Tibial artery (tissue), 4 donors: ENCODE results near the gene VPREB1.

ENCODE experiments used
- DNase-seq, 2 donors: peaks; one replicate each; pipeline ENCODE4 v3.0.0-alpha.2; 2019
- H3K27ac ChIP-seq, 2 donors: fragments of 200-600 bp; sonication (generic) in 1 of 2; 1 replicate in 1 of 2; 2 replicates in 1 of 2; pipeline ENCODE4 v1.5.1; 2018 to 2019; ENCODE audit warnings: mild to moderate bottlenecking in 1 of 2
- H3K27me3 ChIP-seq, 2 donors: fragments of 200-600 bp; sonication (generic) in 1 of 2; one replicate each; pipeline versions ENCODE4 v1.5.1 to v1.6.0; 2016 to 2019
- H3K36me3 ChIP-seq, 3 donors: fragments of 200-600 bp; sonication (generic) in 2 of 3; one replicate each; pipeline ENCODE4 v1.5.1; 2016 to 2019; ENCODE audit warnings: mild to moderate bottlenecking in 2 of 3
- H3K4me1 ChIP-seq, 4 donors: fragments of 200-600 bp; sonication (generic) in 2 of 4; 1 replicate in 3 of 4; 2 replicates in 1 of 4; pipeline ENCODE4 v1.5.1; 2016 to 2019
- H3K4me3 ChIP-seq, 2 donors: fragments of 200-600 bp; sonication (generic) in 1 of 2; 1 replicate in 1 of 2; 2 replicates in 1 of 2; pipeline ENCODE4 v1.5.1; 2018 to 2019; ENCODE audit warnings: mild to moderate bottlenecking in 2 of 2
- H3K9me3 ChIP-seq, 3 donors: fragments of 200-600 bp; sonication (generic) in 1 of 3; one replicate each; pipeline ENCODE4 v1.5.1; 2016 to 2019
- intact Hi-C: fragments of 100-400 bp; cut with DNase I; formaldehyde crosslinking; loops from one replicate; pipeline ENCODE4 v1.15.0; 2023; ENCODE audit warnings: low total_unique reads
- TF ChIP-seq, protein P1 (sequence below), 2 experiments: fragments of 200-600 bp in 1 of 2; fragments of 450-650 bp in 1 of 2; IDR thresholded peaks; one replicate each; pipeline ENCODE4 v1.5.1; 2017 to 2019; ENCODE audit warnings: antibody characterized with exemption in 2 of 2, mild to moderate bottlenecking in 1 of 2, moderate library complexity in 1 of 2

The VPREB1 gene, protein sequence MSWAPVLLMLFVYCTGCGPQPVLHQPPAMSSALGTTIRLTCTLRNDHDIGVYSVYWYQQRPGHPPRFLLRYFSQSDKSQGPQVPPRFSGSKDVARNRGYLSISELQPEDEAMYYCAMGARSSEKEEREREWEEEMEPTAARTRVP

DNA sequence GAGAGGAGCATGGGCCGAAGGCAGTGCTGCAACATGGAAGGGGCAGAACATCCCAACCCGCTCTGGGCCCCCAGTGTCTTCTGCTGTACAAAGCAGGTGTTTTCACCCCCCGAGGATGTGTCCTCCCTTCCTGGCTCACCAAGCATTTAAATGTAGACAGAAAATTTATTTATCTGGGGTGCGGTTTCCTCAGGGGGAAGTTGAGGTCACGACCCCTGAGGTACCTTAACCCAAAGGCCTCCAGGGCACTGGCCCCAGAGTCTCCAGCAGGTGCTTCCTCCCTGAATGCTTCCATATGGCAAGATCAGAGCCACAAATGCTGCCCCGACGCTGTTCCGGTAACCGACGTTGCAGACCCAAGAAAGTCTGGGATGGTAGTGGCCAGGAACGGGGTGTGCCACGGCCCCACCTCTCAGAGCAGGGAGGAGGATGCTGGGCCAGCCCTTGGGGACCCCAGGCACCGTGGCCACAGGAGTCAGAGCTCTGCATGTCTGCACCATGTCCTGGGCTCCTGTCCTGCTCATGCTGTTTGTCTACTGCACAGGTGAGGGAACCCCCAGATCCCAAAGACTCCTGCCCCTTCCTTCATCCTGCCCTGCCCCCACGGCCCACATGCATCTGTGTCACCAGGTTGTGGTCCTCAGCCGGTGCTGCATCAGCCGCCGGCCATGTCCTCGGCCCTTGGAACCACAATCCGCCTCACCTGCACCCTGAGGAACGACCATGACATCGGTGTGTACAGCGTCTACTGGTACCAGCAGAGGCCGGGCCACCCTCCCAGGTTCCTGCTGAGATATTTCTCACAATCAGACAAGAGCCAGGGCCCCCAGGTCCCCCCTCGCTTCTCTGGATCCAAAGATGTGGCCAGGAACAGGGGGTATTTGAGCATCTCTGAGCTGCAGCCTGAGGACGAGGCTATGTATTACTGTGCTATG lies at the start of gene VPREB1:
Gene VPREB1 (plus strand): TSS at position 471 of the 935 bp plus-strand sequence. CDS start 28 bp downstream, at position 499.
- no peaks in the 10 kb centered on the region for H3K4me1 ChIP-seq
- H3K27ac ChIP-seq, result no peak within 1 kb of the TSS
- intact Hi-C loops, result no loop called here
- no peaks in the 10 kb centered on the region for H3K9me3 ChIP-seq
- TF ChIP-seq, protein P1, sequence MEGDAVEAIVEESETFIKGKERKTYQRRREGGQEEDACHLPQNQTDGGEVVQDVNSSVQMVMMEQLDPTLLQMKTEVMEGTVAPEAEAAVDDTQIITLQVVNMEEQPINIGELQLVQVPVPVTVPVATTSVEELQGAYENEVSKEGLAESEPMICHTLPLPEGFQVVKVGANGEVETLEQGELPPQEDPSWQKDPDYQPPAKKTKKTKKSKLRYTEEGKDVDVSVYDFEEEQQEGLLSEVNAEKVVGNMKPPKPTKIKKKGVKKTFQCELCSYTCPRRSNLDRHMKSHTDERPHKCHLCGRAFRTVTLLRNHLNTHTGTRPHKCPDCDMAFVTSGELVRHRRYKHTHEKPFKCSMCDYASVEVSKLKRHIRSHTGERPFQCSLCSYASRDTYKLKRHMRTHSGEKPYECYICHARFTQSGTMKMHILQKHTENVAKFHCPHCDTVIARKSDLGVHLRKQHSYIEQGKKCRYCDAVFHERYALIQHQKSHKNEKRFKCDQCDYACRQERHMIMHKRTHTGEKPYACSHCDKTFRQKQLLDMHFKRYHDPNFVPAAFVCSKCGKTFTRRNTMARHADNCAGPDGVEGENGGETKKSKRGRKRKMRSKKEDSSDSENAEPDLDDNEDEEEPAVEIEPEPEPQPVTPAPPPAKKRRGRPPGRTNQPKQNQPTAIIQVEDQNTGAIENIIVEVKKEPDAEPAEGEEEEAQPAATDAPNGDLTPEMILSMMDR (IDR thresholded peaks at IDR 0.05), result no peak
- peaks cover 0 to 45% of the 10 kb centered on the region in 2 donors for H3K27me3 ChIP-seq
- peak in 1 of 2 donors; percentile 54 for DNase-seq
- H3K36me3 ChIP-seq, result no peaks in the 10 kb centered on the region
- H3K4me3 ChIP-seq, result no peak within 1 kb of the TSS

DNA sequence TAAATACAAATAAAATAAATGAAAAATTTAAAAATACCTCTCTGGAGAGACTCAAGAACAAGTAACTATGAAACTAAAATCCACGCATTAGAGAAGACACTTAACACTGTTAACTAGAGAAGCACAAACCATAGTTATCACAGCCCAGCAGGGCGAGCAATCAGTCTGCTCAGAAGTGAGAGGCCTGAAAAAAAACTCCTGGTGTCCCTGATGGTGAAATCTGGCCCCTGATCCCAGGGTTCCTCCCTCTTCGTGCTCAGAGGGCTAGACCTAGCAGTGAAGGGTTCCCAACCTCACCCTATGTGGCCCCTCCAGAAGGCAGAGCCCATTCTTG lies 49.7 kb upstream of the VPREB1 start:
- no peaks in the 10 kb centered on the region for H3K36me3 ChIP-seq
- no peaks in the 10 kb centered on the region for H3K4me1 ChIP-seq
- H3K9me3 ChIP-seq, result no peaks in the 10 kb centered on the region
- no peak overlapping the region for H3K27ac ChIP-seq
- H3K4me3 ChIP-seq, result no peak overlapping the region
- DNase-seq, result no peak
- peaks cover 0 to 31% of the 10 kb centered on the region in 2 donors for H3K27me3 ChIP-seq
- TF ChIP-seq, protein P1 (IDR thresholded peaks at IDR 0.05), result no peak
- intact Hi-C loops, result no loop called here

DNA sequence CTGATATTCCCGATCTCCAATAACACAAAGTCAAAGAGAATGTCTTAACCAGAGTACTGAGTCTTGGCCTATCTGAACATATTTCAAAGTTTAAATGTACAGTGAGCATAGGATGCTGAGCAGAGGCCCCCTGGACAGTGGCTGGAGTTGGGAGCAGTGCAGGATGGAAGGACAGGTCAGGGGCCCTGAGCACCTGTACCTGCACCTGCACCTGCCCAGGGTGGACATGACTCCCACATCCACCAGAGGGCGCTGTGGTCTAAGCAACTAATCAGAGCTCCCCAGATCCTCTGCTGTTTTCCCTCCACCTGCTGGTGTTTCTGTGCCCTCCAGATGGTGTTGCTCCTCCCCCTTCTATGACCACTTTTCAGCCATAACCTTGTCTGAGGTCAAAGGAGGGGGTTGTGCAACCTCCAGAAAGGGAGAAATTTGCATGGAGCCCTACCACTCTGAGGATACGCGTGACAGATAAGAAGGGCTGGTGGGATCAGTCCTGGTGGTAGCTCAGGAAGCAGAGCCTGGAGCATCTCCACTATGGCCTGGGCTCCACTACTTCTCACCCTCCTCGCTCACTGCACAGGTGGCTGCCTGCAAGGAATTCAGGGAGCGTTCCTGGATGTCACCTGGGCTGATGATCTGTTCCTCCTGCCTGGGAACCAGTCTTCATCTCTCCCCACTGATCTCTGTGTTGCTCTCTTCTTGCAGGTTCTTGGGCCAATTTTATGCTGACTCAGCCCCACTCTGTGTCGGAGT lies 49.1 kb upstream of the VPREB1 start:
- Histone ChIP-seq H3K36me3 (no peaks in the 10 kb centered on the region), H3K4me1 (no peaks in the 10 kb centered on the region), H3K9me3 (no peaks in the 10 kb centered on the region), H3K4me3 (no peak overlapping the region), H3K27me3 (peaks cover 0 to 32% of the 10 kb centered on the region in 2 donors), H3K27ac (no peak overlapping the region)
- TF ChIP-seq, protein P1 (IDR thresholded peaks at IDR 0.05), result peak; percentile 47 to 48
- intact Hi-C loops, result no loop called here
- DNase-seq, result peak; percentile 34 to 71

DNA sequence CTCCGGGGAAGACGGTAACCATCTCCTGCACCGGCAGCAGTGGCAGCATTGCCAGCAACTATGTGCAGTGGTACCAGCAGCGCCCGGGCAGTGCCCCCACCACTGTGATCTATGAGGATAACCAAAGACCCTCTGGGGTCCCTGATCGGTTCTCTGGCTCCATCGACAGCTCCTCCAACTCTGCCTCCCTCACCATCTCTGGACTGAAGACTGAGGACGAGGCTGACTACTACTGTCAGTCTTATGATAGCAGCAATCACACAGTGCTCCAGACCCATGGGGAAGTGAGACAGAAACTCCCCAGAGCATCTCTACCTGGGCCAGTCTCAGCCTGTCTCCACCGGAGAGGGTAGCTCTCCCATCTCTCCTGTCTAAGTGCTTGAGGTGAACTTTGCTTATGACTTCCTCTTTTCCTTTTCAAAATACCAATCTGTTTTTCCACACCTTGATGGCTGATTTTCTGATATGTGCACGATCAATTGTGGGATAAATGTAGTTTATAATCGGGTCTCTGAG lies 48.5 kb upstream of the VPREB1 start:
- no peak for DNase-seq
- Histone ChIP-seq H3K4me3 (no peak overlapping the region), H3K36me3 (no peaks in the 10 kb centered on the region), H3K27ac (no peak overlapping the region), H3K4me1 (no peaks in the 10 kb centered on the region), H3K27me3 (peaks cover 0 to 38% of the 10 kb centered on the region in 2 donors), H3K9me3 (no peaks in the 10 kb centered on the region)
- TF ChIP-seq, protein P1 (IDR thresholded peaks at IDR 0.05), result no peak
- intact Hi-C loops, result no loop called here

DNA sequence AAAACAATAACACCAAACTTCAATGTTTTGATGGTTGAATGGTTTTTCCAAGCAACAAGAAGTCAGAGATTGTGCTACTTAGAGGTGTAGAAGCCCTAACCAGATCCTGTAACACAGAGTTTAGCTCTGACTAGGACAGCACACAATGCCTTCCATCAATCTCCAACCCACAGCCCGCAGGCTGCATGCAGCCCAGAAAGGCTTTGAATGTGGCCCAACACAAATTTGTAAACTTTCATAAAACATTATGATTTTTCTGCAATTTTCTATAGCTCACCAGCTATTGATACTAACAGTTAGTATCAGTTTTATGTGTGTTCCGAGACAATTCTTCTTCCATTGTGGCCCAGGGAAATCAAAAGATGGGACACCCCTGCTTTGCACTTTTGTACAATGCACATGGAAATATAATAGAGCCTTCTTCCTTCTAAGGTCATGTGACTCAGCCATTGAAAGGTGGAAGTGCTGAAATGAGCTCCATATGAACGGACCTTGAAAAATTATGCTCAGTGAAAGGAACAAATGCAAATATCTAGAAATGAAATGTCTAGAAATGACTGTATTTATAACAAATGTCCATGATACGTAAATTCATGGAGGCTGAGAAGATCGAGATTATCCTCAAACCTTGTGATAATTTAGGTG lies 47.6 kb upstream of the VPREB1 start:
- Histone ChIP-seq H3K4me3 (no peak overlapping the region), H3K36me3 (no peaks in the 10 kb centered on the region)

More for the DNA sequence above, 47.6 kb upstream of the VPREB1 start:
- H3K27me3 ChIP-seq, result peaks cover 0 to 46% of the 10 kb centered on the region in 2 donors
- intact Hi-C loops, result no loop called here
- TF ChIP-seq, protein P1 (IDR thresholded peaks at IDR 0.05), result no peak
- no peak overlapping the region for H3K27ac ChIP-seq
- no peaks in the 10 kb centered on the region for H3K9me3 ChIP-seq
- no peaks in the 10 kb centered on the region for H3K4me1 ChIP-seq
- DNase-seq, result no peak
